Measurements from ENCODE around the gene EPHA3.

Gene EPHA3

GRCh38 chr3:89101921-89102320, 5.5 kb upstream of the EPHA3 start:
- Histone ChIP-seq H3K9me3 (replicated peaks; ENCODE audit: low read length) (no peaks in the 10 kb centered on the region), H3K9ac (ENCODE audit: low read depth, low read length) (no peak overlapping the region), H3K4me1 (ENCODE audit: control insufficient read depth, insufficient read depth, low read length) (no peaks in the 10 kb centered on the region), H3K4me2 (ENCODE audit: low read length) (no peak overlapping the region), H3K27me3 (ENCODE audit: control insufficient read depth, insufficient read depth, low read length) (peaks cover 12% of the 10 kb centered on the region), H3K36me3 (ENCODE audit: insufficient read depth, low read length) (no peaks in the 10 kb centered on the region), H3K4me3 (ENCODE audit: low read length) (no peak overlapping the region)

GRCh38 chr3:89104499-89104898, 2.9 kb upstream of the EPHA3 start:
- Histone ChIP-seq H3K9me3 (replicated peaks; ENCODE audit: low read length) (no peaks in the 10 kb centered on the region), H3K27me3 (ENCODE audit: control insufficient read depth, insufficient read depth, low read length) (peaks cover 33% of the 10 kb centered on the region), H3K9ac (ENCODE audit: low read depth, low read length) (no peak overlapping the region), H3K4me3 (ENCODE audit: low read length) (no peak overlapping the region), H3K36me3 (ENCODE audit: insufficient read depth, low read length) (no peaks in the 10 kb centered on the region), H3K4me1 (ENCODE audit: control insufficient read depth, insufficient read depth, low read length) (no peaks in the 10 kb centered on the region), H3K4me2 (ENCODE audit: low read length) (no peak overlapping the region)

- no peak overlapping the region for H3K4me2 ChIP-seq (ENCODE audit: low read length)
- H3K9me3 ChIP-seq (replicated peaks; ENCODE audit: low read length): no peaks in the 10 kb centered on the region
- H3K4me3 ChIP-seq (ENCODE audit: low read length): no peak overlapping the region
- H3K36me3 ChIP-seq (ENCODE audit: insufficient read depth, low read length): no peaks in the 10 kb centered on the region
- no peak overlapping the region for H3K9ac ChIP-seq (ENCODE audit: low read depth, low read length)
- H3K4me1 ChIP-seq (ENCODE audit: control insufficient read depth, insufficient read depth, low read length): no peaks in the 10 kb centered on the region
- peaks cover 33% of the 10 kb centered on the region for H3K27me3 ChIP-seq (ENCODE audit: control insufficient read depth, insufficient read depth, low read length)
These were observed 1.9 kb upstream of the EPHA3 start for GRCh38 chr3:89105503-89105902.

- no peak overlapping the region for H3K9ac ChIP-seq (ENCODE audit: low read depth, low read length)
- peaks cover 33% of the 10 kb centered on the region for H3K27me3 ChIP-seq (ENCODE audit: control insufficient read depth, insufficient read depth, low read length)
- H3K4me1 ChIP-seq (ENCODE audit: control insufficient read depth, insufficient read depth, low read length): no peaks in the 10 kb centered on the region
- peak overlapping the region; percentile 89 for H3K4me2 ChIP-seq (ENCODE audit: low read length)
- no peaks in the 10 kb centered on the region for H3K36me3 ChIP-seq (ENCODE audit: insufficient read depth, low read length)
- H3K9me3 ChIP-seq (replicated peaks; ENCODE audit: low read length): no peaks in the 10 kb centered on the region
- H3K4me3 ChIP-seq (ENCODE audit: low read length): no peak overlapping the region
These were observed 800 bp downstream of the EPHA3 start for GRCh38 chr3:89108291-89108550.

- no peak overlapping the region for H3K9ac ChIP-seq (ENCODE audit: low read depth, low read length)
- no peak overlapping the region for H3K4me2 ChIP-seq (ENCODE audit: low read length)
- H3K4me3 ChIP-seq (ENCODE audit: low read length): no peak overlapping the region
- no peaks in the 10 kb centered on the region for H3K36me3 ChIP-seq (ENCODE audit: insufficient read depth, low read length)
- H3K4me1 ChIP-seq (ENCODE audit: control insufficient read depth, insufficient read depth, low read length): no peaks in the 10 kb centered on the region
- peaks cover 13% of the 10 kb centered on the region for H3K27me3 ChIP-seq (ENCODE audit: control insufficient read depth, insufficient read depth, low read length)
- no peaks in the 10 kb centered on the region for H3K9me3 ChIP-seq (replicated peaks; ENCODE audit: low read length)
These were observed 5.9 kb downstream of the EPHA3 start for GRCh38 chr3:89113344-89113743.

GRCh38 chr3:89113893-89114840, 6.7 kb downstream of the EPHA3 start:
- Histone ChIP-seq H3K9ac (ENCODE audit: low read depth, low read length) (no peak overlapping the region), H3K4me3 (ENCODE audit: low read length) (peak overlapping the region; percentile 69), H3K4me1 (ENCODE audit: control insufficient read depth, insufficient read depth, low read length) (no peaks in the 10 kb centered on the region)

GRCh38 chr3:89114841-89115223, 7.4 kb downstream of the EPHA3 start:
- Histone ChIP-seq H3K9ac (ENCODE audit: low read depth, low read length) (no peak overlapping the region), H3K4me3 (ENCODE audit: low read length) (peak overlapping the region; percentile 69), H3K4me2 (ENCODE audit: low read length) (peak overlapping the region; percentile 94), H3K9me3 (replicated peaks; ENCODE audit: low read length) (no peaks in the 10 kb centered on the region), H3K27me3 (ENCODE audit: control insufficient read depth, insufficient read depth, low read length) (peaks cover 6% of the 10 kb centered on the region), H3K4me1 (ENCODE audit: control insufficient read depth, insufficient read depth, low read length) (no peaks in the 10 kb centered on the region), H3K36me3 (ENCODE audit: insufficient read depth, low read length) (no peaks in the 10 kb centered on the region)

More at GRCh38 chr3:89113893-89114840, 6.7 kb downstream of the EPHA3 start:
- Histone ChIP-seq H3K4me2 (ENCODE audit: low read length) (peak overlapping the region; percentile 94), H3K27me3 (ENCODE audit: control insufficient read depth, insufficient read depth, low read length) (peaks cover 6% of the 10 kb centered on the region), H3K36me3 (ENCODE audit: insufficient read depth, low read length) (no peaks in the 10 kb centered on the region), H3K9me3 (replicated peaks; ENCODE audit: low read length) (no peaks in the 10 kb centered on the region)

- no peak overlapping the region for H3K9ac ChIP-seq (ENCODE audit: low read depth, low read length)
- H3K4me2 ChIP-seq (ENCODE audit: low read length): no peak overlapping the region
- no peaks in the 10 kb centered on the region for H3K4me1 ChIP-seq (ENCODE audit: control insufficient read depth, insufficient read depth, low read length)
- H3K9me3 ChIP-seq (replicated peaks; ENCODE audit: low read length): no peaks in the 10 kb centered on the region
- peaks cover 6% of the 10 kb centered on the region for H3K27me3 ChIP-seq (ENCODE audit: control insufficient read depth, insufficient read depth, low read length)
- no peaks in the 10 kb centered on the region for H3K36me3 ChIP-seq (ENCODE audit: insufficient read depth, low read length)
- no peak overlapping the region for H3K4me3 ChIP-seq (ENCODE audit: low read length)
These were observed 9.1 kb downstream of the EPHA3 start for GRCh38 chr3:89116476-89116875.

- Histone ChIP-seq H3K4me3 (ENCODE audit: low read length) (no peak overlapping the region), H3K4me2 (ENCODE audit: low read length) (no peak overlapping the region), H3K9ac (ENCODE audit: low read depth, low read length) (no peak overlapping the region), H3K9me3 (replicated peaks; ENCODE audit: low read length) (no peaks in the 10 kb centered on the region), H3K4me1 (ENCODE audit: control insufficient read depth, insufficient read depth, low read length) (no peaks in the 10 kb centered on the region), H3K27me3 (ENCODE audit: control insufficient read depth, insufficient read depth, low read length) (no peaks in the 10 kb centered on the region), H3K36me3 (ENCODE audit: insufficient read depth, low read length) (no peaks in the 10 kb centered on the region)
These were observed 30.6 kb downstream of the EPHA3 start for GRCh38 chr3:89138048-89138447.

- Histone ChIP-seq H3K4me1 (ENCODE audit: control insufficient read depth, insufficient read depth, low read length) (no peaks in the 10 kb centered on the region), H3K4me2 (ENCODE audit: low read length) (no peak overlapping the region), H3K4me3 (ENCODE audit: low read length) (no peak overlapping the region), H3K9ac (ENCODE audit: low read depth, low read length) (no peak overlapping the region), H3K27me3 (ENCODE audit: control insufficient read depth, insufficient read depth, low read length) (no peaks in the 10 kb centered on the region), H3K36me3 (ENCODE audit: insufficient read depth, low read length) (no peaks in the 10 kb centered on the region), H3K9me3 (replicated peaks; ENCODE audit: low read length) (no peaks in the 10 kb centered on the region)
These were observed 32.4 kb downstream of the EPHA3 start for GRCh38 chr3:89139870-89140269.

- peaks cover 4% of the 10 kb centered on the region for H3K4me1 ChIP-seq (ENCODE audit: control insufficient read depth, insufficient read depth, low read length)
These were observed 36.7 kb downstream of the EPHA3 start for GRCh38 chr3:89144080-89144479.

GRCh38 chr3:89145995-89146394, 38.6 kb downstream of the EPHA3 start:
- Histone ChIP-seq H3K4me2 (ENCODE audit: low read length) (no peak overlapping the region), H3K9ac (ENCODE audit: low read depth, low read length) (no peak overlapping the region), H3K9me3 (replicated peaks; ENCODE audit: low read length) (no peaks in the 10 kb centered on the region), H3K4me1 (ENCODE audit: control insufficient read depth, insufficient read depth, low read length) (peaks cover 4% of the 10 kb centered on the region), H3K36me3 (ENCODE audit: insufficient read depth, low read length) (no peaks in the 10 kb centered on the region), H3K27me3 (ENCODE audit: control insufficient read depth, insufficient read depth, low read length) (no peaks in the 10 kb centered on the region), H3K4me3 (ENCODE audit: low read length) (no peak overlapping the region)

More at GRCh38 chr3:89144080-89144479, 36.7 kb downstream of the EPHA3 start:
- H3K9me3 ChIP-seq (replicated peaks; ENCODE audit: low read length): no peaks in the 10 kb centered on the region
- H3K27me3 ChIP-seq (ENCODE audit: control insufficient read depth, insufficient read depth, low read length): no peaks in the 10 kb centered on the region
- no peaks in the 10 kb centered on the region for H3K36me3 ChIP-seq (ENCODE audit: insufficient read depth, low read length)
- H3K4me3 ChIP-seq (ENCODE audit: low read length): no peak overlapping the region
- no peak overlapping the region for H3K4me2 ChIP-seq (ENCODE audit: low read length)
- H3K9ac ChIP-seq (ENCODE audit: low read depth, low read length): no peak overlapping the region
